DND-41 (cell line): ENCODE data around the gene TIPARP.

Experiments used
- ATAC-seq: fragments of 200-7000 bp; cut with Tn5 transposase; 3 replicates; pipeline ENCODE4 v1.9.1; 2021; ENCODE audit warnings: low read depth; ENCODE audit not compliant: insufficient read depth
- DNase-seq: peaks from one replicate; pipeline ENCODE4 v3.0.0-alpha.2; 2020
- H2AFZ ChIP-seq: 2 replicates; pipeline ENCODE4 v1.6.0; 2012; ENCODE audit warnings: low read depth, low read length
- H3K27ac ChIP-seq: 2 replicates; pipeline ENCODE4 v1.5.1; 2012; ENCODE audit warnings: low read length, inconsistent platforms
- H3K27me3 ChIP-seq: fragments of 200-600 bp; sonication (generic); 2 replicates; pipeline ENCODE4 v1.6.0; 2012; ENCODE audit warnings: low read length, mild to moderate bottlenecking, inconsistent platforms; ENCODE audit not compliant: insufficient read depth, poor library complexity
- H3K36me3 ChIP-seq: 2 replicates; pipeline ENCODE4 v1.5.1; 2012; ENCODE audit warnings: low read length, inconsistent platforms; ENCODE audit not compliant: insufficient read depth
- H3K4me1 ChIP-seq: 2 replicates; pipeline ENCODE4 v1.5.1; 2012; ENCODE audit warnings: mild to moderate bottlenecking, low read length; ENCODE audit not compliant: insufficient read depth
- H3K4me2 ChIP-seq: 2 replicates; pipeline ENCODE4 v1.6.0; 2012; ENCODE audit warnings: mild to moderate bottlenecking, moderate library complexity, low read length, inconsistent platforms; ENCODE audit not compliant: insufficient read depth
- H3K4me3 ChIP-seq, 2 experiments: fragments of 200-600 bp in 1 of 2; shearing (Covaris generic) in 1 of 2; 2 replicates each; pipeline ENCODE4 v1.5.1; 2012 to 2016; ENCODE audit warnings: inconsistent platforms in 2 of 2, low read length in 2 of 2, mild to moderate bottlenecking in 2 of 2, low read depth in 1 of 2, moderate library complexity in 1 of 2
- H3K79me2 ChIP-seq: 2 replicates; pipeline ENCODE4 v1.6.0; 2012; ENCODE audit warnings: low read length, inconsistent platforms; ENCODE audit not compliant: insufficient read depth
- H3K9ac ChIP-seq: 2 replicates; pipeline ENCODE4 v1.6.0; 2012; ENCODE audit warnings: low read depth, mild to moderate bottlenecking, inconsistent platforms, low read length, moderate library complexity
- H3K9me3 ChIP-seq: 2 replicates; pipeline ENCODE4 v1.5.1; 2012; ENCODE audit warnings: low read length, moderate library complexity, mild to moderate bottlenecking, inconsistent platforms; ENCODE audit not compliant: insufficient read depth, severe bottlenecking
- H4K20me1 ChIP-seq: 2 replicates; pipeline ENCODE4 v1.6.0; 2012; ENCODE audit warnings: low read length; ENCODE audit not compliant: insufficient read depth
- EZH2 ChIP-seq: IDR thresholded peaks from 3 replicates; pipeline ENCODE4 v1.6.1; 2012; ENCODE audit warnings: borderline replicate concordance, low read depth, mild to moderate bottlenecking, moderate library complexity, low read length, inconsistent platforms; ENCODE audit not compliant: severe bottlenecking
- TF ChIP-seq, protein P1 (sequence below): IDR thresholded peaks from 2 replicates; pipeline ENCODE4 v1.5.1; 2012; ENCODE audit warnings: borderline replicate concordance, low read length, moderate library complexity, mild to moderate bottlenecking; ENCODE audit not compliant: poor library complexity, severe bottlenecking; ENCODE audit errors: extremely low read depth

Gene TIPARP

DNA sequence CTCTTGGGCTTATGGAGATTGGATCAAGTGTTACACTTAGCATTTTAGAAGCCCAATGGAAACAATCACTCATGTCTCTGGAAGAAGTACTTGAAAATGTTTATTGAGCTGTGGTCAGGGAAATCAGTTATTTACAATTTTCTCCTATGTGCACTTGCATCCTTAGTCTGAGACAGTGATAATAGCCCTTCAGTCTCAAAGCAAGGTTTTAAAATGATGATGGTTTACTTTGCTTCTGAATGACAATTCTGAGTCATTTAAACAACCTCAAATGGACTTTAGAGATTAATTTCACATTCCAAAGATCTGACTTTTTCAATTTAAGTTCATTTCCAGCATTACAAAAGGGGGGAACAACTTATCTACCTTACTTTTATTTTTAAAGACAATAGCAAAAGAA is 20.1 kb downstream of the TIPARP start:
- Histone ChIP-seq H3K4me3 (no peak overlapping the region), H3K4me2 (no peak overlapping the region), H3K79me2 (peaks cover 2% of the 10 kb centered on the region; the same call in 1 of the 2 replicates), H4K20me1 (0 out of 2 replicates have a peak, but pooled peaks cover 6% of the 10 kb centered on the region), H3K9ac (no peak overlapping the region), H3K9me3 (no peaks in the 10 kb centered on the region), H3K27me3 (no peaks in the 10 kb centered on the region), H2AFZ (no peak overlapping the region), H3K27ac (no peak overlapping the region), H3K36me3 (peaks cover 49% of the 10 kb centered on the region), H3K4me1 (no peaks in the 10 kb centered on the region)
- DNase-seq = no peak
- no peak for ATAC-seq
- TF ChIP-seq EZH2 = no peak
- TF ChIP-seq, protein P1, sequence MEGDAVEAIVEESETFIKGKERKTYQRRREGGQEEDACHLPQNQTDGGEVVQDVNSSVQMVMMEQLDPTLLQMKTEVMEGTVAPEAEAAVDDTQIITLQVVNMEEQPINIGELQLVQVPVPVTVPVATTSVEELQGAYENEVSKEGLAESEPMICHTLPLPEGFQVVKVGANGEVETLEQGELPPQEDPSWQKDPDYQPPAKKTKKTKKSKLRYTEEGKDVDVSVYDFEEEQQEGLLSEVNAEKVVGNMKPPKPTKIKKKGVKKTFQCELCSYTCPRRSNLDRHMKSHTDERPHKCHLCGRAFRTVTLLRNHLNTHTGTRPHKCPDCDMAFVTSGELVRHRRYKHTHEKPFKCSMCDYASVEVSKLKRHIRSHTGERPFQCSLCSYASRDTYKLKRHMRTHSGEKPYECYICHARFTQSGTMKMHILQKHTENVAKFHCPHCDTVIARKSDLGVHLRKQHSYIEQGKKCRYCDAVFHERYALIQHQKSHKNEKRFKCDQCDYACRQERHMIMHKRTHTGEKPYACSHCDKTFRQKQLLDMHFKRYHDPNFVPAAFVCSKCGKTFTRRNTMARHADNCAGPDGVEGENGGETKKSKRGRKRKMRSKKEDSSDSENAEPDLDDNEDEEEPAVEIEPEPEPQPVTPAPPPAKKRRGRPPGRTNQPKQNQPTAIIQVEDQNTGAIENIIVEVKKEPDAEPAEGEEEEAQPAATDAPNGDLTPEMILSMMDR = no peak

DNA sequence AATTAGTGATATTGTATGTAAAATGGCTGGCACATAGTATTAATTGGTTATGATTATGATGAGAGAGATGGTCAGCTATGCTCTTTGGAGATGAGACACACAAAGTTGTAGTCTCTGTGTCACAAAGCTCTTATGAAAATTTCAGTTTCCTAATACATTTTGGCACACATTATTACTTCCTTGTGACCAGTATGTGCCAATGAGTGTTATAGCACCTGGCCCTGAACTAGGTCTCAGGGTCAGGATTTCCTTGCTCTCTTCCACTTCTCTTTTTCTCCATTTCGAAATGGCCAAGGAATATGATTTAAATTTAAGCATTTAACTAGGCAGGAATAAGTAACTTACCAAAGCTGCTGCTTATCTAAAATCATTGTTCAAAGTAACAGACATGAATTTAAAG is 28.0 kb downstream of the TIPARP start:
- Histone ChIP-seq H4K20me1 (no peaks in the 10 kb centered on the region), H2AFZ (no peak overlapping the region), H3K4me3 (no peak overlapping the region), H3K36me3 (peaks cover 53% of the 10 kb centered on the region), H3K27me3 (no peaks in the 10 kb centered on the region), H3K9me3 (no peaks in the 10 kb centered on the region), H3K9ac (no peak overlapping the region), H3K4me2 (no peak overlapping the region), H3K79me2 (no peaks in the 10 kb centered on the region), H3K27ac (no peak overlapping the region), H3K4me1 (no peaks in the 10 kb centered on the region)
- ATAC-seq (no peak), DNase-seq (no peak)
- TF ChIP-seq, protein P1 = no peak
- no peak for TF ChIP-seq EZH2

DNA sequence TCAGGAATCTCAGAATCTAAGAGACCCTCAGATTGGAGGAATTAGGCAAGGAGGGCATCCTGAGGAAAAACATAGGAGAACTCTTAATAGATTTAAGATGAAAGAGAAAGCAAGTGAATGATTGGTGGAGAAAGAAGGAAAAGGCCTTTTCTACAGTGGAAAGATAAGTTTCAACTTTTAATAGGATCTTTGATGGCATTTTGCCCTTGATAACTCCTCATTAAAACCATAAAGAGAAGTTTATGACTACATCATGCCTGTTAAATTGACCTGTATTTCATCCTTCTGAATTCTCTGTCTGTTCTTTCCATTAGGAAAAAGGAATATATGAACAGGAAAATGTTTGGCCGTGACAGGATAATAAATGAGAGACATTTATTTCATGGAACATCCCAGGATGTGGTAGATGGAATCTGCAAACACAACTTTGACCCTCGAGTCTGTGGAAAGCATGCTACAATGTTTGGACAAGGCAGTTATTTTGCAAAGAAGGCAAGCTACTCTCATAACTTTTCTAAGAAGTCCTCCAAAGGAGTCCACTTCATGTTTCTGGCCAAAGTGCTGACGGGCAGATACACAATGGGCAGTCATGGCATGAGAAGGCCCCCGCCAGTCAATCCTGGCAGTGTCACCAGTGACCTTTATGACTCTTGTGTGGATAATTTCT is 30.1 kb downstream of the TIPARP start:
- Histone ChIP-seq H3K4me2 (no peak overlapping the region), H2AFZ (no peak overlapping the region), H3K79me2 (no peaks in the 10 kb centered on the region), H3K27ac (no peak overlapping the region), H3K27me3 (no peaks in the 10 kb centered on the region), H3K36me3 (peaks cover 37% of the 10 kb centered on the region), H3K4me1 (no peaks in the 10 kb centered on the region), H3K4me3 (no peak overlapping the region), H3K9me3 (no peaks in the 10 kb centered on the region), H3K9ac (no peak overlapping the region), H4K20me1 (no peaks in the 10 kb centered on the region)
- TF ChIP-seq, protein P1 = no peak
- TF ChIP-seq EZH2 = no peak
- DNase-seq (no peak), ATAC-seq (no peak)
